Measurements from ENCODE around the gene OCA2.

The OCA2 gene

GRCh38 chr15:27763514-27763913, 335.6 kb downstream of the OCA2 start:
- no peak for TF ChIP-seq CTCF (IDR thresholded peaks at IDR 0.05; ENCODE audit: extremely low read depth, missing control alignments)
- no peak for DNase-seq (ENCODE audit: low spot score)

DNA sequence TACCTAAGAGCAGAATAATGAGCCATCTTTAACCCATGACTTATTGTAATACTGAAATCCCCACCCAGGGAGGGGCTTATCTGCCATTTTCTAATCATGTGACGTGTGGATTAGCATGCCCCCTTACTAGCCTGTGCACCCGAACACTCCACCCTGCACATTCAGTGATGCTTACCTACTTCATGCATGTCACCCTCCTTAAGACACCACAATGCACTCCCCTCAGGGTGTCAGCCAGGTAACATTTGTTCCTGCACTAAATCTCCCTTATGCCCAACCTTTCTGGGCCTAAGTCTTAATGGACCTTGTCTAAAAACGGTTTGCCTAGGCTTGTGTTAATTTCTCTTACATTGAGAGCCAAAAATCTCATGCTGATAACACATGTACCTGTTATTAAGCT, 336.6 kb downstream of the OCA2 start:
- DNase-seq (ENCODE audit: low spot score): no peak
- TF ChIP-seq CTCF (IDR thresholded peaks at IDR 0.05; ENCODE audit: extremely low read depth, missing control alignments): no peak

DNA sequence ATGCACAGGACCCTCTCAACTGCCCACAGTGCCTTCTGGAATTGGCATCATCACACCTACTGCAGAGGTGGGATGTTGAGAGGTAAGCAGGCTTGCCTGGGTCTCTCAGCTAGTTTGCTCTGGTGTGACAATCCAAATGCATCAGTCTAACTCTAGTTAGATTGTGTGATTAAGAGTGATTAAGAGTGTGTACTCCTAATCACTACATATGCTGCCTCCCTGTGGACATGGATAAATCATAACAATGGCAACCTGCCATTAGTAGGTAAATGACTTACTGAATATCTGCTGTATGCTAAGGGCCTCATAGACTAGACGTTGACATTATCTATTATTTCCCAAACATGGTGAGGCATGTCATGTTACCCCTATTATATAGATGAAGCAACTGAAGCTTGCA, 342.1 kb downstream of the OCA2 start:
- TF ChIP-seq CTCF (IDR thresholded peaks at IDR 0.05; ENCODE audit: extremely low read depth, missing control alignments): no peak
- DNase-seq (ENCODE audit: low spot score): no peak

GRCh38 chr15:27752691-27753090, 346.4 kb downstream of the OCA2 start:
- TF ChIP-seq CTCF (IDR thresholded peaks at IDR 0.05; ENCODE audit: extremely low read depth, missing control alignments): no peak
- no peak for DNase-seq (ENCODE audit: low spot score)

DNA sequence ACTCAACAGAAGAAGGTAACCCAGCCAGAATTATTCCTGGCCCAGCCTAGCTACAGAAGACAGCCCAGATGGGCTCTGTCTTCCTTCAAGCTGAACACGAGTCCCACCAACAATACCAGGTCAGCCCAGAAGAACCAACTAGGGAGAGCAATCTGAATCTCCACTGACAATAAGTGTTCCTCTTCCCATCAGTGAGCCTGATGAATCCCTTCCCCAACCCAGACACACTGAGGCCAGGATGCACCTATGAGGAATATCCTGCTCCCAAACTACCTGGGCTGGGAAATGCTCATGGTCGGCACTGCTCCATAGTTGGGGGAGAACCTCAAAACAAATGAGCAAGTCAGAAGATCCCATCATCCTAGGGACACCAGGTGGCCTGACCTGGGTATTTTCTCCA, 351.1 kb downstream of the OCA2 start:
- DNase-seq (ENCODE audit: low spot score): no peak
- TF ChIP-seq CTCF (IDR thresholded peaks at IDR 0.05; ENCODE audit: extremely low read depth, missing control alignments): no peak

DNA sequence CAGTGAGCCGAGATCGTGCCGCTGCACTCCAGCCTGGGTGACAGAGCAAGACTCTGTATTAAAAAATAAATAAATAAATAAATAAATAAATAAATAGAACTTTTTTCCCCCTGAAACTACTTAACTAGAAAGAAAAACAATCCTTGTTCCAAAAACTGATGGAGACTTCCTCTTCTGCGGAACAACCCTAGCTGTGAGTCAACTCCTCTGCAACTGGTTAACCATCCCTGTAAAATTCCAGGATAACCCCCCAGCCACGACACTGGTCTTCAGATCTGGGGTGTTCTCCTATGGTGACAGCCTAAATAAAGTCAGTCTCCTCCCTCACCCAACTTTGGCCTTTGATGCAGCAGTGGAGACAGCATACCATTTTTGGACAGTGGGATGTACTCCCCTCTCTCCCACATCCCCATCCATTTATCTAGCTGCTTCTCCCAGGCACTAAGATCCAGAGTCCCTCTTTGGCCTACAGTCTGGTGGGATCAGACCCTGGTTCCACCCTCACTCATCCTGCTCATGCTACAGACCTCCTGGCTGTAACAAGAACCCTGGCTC, 352.6 kb downstream of the OCA2 start:
- no peak for DNase-seq (ENCODE audit: low spot score)
- TF ChIP-seq CTCF (IDR thresholded peaks at IDR 0.05; ENCODE audit: extremely low read depth, missing control alignments): no peak

GRCh38 chr15:27744641-27745040, 354.5 kb downstream of the OCA2 start:
- TF ChIP-seq CTCF (IDR thresholded peaks at IDR 0.05; ENCODE audit: extremely low read depth, missing control alignments): no peak
- no peak for DNase-seq (ENCODE audit: low spot score)

Data from GM20000 (cell line).